NCI-H2196 (cell line): ENCODE measurements around the gene ZKSCAN2.

ENCODE experiments used
- DNase-seq: peaks from one replicate; lab custom pipeline; 2025; ENCODE audit not compliant: unreplicated experiment; lab: John Stamatoyannopoulos, UW

Gene ZKSCAN2

DNA sequence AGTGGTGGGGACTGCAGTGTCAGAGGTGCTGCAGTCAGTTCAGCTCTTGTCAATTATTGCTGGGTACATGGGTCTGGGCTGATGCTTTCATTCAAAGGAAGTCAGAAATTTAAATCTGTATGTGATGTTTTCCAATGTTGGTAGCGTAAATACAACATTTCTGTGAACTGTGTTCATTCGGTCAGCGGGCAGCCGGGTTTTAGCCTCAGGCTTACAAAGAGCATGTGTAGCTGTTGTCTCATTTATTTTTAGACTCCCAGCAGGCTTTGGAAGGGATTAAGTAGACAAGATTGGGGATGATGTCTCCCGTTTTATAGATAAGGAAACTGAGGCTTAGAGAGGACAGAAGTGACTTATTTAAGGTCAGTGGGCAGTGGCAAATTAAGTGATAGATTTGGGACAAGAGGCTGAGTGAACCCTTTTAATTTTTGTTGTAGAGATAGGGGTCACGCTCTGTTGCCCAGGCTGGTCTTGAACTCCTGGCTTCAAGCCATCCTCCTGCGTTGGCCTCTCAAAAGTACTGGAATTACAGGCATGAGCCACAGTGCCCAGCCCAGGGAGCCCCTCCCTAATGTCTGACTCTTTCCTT, 32.8 kb downstream of the ZKSCAN2 start:
- no peak for DNase-seq

DNA sequence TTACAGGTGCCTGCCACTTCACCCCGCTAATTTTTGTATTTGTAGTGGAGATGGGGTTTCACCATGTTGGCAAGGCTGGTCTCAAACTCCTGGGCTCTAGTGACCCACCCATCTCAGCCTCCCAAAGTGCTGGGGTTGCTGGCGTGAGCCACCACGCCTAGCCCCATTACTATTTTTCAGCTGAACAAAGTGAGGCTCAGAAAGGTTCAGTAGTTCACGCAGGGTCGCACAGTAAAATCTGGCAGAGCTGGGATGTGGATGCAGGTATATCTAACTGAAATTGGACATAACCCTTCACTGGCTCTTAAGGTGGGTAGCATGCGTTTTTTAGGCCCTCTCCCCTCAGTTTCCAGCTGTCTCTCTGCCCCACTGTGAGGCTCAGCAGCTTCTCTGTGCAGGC, 33.7 kb downstream of the ZKSCAN2 start:
- DNase-seq = no peak

DNA sequence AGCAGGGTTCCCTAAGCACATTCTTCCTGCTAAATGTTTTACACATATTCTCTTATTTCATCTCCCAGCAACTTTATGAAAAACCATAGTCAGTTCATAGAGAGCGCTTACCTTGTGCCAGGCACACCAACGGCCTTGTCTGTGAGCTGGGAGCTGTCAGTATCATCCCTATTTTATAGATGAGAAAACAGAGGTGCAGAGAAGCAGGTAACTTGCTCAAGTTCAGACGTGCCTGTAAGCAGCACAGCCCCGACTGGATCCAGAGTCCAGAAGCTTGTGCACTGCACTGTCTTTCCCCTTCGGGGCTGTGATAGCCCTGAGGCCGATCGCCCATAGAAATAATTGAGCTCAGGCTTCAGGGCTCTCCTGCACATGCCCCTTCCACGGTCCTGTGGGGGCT, 34.7 kb downstream of the ZKSCAN2 start:
- DNase-seq = no peak

DNA sequence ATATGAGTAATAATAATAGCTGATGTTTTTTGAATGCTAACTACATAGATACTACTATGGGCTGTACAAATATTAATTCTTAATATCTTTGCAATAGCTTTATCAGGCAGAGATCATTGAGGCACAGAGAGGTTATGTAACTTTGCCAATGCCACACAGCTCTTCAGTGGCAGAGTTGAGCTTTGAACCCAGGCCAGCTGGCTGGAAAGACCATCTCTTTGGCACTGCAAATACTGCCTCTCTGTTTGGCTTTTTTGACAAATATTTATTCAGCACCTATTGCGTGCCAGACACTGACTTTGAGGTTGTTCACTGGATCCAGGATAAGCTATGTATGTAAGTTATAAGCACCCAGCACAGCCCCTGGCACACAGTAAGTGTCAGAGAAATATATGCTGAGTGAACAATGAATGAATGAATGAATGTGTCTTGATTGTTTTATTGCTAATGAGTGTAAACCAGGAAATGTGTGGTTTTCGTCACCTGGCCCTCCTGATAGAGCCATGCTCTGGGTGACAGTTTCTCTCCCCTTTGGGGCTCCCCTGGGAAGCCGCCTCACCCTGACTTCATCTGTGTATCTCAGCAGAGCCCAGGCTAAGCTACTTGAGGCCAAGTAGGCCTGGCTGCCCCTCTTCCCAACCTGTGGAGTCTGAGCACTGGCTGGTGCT, 38.4 kb downstream of the ZKSCAN2 start:
- DNase-seq = no peak

DNA sequence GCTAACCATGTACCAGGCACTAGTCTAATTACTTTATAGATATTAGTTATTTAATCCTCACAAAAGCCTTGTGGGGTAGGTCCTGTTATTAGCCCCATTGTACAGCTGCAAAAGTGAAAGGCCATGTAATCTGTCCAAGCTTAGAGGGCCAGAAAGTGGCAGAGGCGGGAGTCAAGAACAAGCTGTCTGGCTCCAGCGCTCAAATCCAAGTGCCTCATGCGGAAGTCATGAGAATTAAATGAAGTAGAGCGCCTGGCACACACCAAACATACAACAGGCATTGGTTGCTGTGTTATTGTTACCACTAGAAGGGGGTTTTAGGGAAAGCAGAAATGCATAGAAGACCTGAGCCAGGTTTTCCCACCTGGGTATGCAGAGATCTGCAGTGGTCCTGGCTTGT, 39.7 kb downstream of the ZKSCAN2 start:
- no peak for DNase-seq

DNA sequence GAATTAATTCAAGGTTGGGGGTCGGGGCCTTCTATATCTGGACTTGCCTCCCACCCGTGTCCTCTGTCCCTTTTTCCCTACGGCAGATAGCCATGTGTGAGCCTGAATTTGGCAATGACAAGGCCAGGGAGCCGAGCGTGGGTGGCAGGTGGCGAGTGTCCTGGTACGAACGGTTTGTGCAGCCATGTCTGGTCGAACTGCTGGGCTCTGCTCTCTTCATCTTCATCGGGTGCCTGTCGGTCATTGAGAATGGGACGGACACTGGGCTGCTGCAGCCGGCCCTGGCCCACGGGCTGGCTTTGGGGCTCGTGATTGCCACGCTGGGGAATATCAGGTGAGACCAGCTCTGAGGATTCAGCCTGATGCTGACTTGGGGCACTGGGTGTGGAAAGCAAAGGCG, 40.5 kb downstream of the ZKSCAN2 start:
- no peak for DNase-seq

DNA sequence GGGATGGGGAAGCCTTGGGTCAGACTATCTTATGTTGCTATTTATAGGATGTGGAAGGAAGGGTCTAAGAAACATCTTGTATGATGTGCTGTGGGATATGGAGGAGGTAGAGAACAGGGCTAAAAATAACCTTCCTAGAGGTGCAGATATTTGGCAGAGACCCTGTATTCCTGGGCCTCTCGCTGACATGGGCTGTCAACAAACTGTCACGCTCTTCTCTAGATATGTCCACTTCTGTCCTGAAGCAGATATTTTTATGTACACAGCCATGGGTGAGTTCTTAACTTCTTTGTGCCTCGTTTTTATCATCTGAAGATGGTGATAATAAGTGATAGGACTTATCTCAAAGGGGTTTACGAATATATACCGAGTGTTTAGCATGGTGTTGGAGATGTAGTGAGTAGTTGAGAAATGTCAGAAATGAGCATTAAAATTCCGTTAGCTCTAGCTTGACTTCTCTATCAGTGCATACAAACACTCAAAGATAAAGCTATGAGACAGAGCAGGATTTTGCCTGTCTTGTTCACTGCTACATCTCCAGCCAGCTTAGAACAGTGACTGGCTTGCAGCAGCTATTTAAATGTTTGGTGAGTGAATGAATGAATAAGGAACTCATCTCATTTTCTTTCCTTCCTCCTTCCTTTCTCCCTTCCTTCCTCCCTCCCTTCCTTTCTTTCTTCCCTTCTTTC, 43.8 kb downstream of the ZKSCAN2 start:
- no peak for DNase-seq

DNA sequence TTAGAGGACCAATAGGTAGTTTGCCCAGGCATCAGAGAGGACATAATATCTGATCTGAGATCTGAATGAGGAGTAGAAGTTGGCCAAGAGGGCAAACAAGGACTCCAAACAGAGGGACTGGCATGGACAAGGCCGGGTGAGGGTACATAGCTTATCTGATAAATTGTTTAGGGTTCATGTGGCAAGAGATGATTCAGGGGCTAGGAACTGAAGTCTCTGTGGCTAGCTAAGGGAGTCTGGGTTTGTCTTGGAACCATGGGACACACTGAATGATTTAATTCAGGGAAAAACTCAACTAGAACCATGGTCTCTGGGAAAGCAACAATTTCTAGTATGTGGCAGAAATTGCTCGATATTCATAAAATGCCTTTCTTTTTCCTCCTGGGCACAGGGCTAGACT, 45.0 kb downstream of the ZKSCAN2 start:
- DNase-seq = no peak

DNA sequence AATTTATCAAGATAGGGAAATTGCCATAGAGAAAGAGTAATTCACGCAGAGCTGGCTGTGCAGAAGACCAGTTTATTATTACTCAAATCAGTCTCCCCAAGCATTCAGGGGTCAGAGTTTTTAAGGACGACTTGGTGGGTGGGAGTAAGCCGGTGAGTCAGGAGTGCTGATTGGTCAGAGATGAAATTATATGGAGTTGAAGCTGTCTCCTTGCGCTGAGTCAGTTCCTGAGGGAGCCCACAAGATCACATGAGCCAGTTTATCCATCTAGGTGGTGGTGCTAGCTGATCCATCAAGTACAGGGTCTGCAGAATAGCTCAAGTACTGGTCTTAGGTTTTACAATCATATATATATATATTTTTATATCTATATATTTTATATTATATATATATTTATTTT, 46.9 kb downstream of the ZKSCAN2 start:
- no peak for DNase-seq

DNA sequence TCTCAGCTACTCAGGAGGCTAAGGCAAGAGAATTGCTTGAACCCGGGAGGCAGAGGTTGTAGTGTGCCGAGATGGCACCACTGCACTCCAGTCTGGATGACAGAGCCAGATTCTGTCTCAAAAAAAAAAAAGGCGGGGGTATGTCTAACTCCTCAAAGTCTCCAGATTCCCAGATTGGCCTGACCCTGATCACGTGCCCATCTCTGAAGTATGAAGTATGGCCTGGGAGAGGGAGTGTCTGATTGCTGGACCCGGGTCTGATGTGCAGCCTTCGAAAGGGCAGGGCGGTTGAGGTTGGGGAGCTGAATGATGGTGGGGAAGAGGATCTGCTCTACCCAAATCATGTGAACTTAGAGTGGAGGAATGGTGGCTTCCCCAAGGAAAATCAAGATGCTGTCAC, 58.2 kb downstream of the ZKSCAN2 start:
- DNase-seq = no peak

DNA sequence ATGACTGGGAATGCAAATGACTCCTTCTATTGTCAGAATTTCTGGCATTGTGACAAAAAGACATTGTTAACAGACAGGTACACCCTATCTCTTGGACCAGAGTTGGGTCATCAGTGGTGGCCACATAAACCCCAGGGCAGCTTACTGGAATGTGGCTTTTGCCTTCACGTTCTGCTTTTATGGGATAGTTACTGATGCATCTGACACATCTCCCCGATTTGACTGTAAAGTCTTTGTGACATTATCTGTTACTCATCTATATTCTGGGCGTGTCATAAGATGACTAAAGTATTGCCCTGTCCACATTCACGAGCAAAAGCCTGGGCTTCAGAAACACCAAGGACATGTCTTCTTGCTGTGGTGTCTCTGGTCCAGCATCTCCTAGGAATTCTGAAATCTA, 59.6 kb downstream of the ZKSCAN2 start:
- no peak for DNase-seq

DNA sequence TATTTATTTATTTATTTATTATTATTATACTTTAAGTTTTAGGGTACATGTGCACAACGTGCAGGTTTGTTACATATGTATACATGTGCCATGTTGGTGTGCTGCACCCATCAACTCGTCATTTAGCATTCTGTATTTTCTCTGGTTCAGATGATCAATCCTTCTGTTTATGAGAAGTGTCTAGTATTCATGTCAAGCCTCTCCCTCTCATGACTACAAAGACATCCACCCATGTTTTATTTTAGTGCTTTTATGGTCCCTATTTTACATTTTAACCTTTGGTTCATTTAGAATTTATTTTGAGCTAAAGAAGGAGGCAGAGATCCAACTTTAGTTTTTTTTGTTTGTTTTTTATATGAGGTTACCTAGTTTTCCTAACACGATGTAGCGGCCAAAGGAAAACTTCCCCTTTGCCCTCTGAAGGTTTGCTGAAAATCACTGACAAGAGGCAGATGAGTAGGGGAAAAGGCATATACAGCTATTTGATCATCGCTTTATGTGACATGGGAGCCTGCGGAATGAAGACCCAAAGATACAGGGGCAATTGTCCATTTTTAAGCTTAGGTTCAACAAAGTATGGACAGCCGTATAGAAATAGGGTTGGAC, 63.3 kb downstream of the ZKSCAN2 start:
- DNase-seq = no peak

DNA sequence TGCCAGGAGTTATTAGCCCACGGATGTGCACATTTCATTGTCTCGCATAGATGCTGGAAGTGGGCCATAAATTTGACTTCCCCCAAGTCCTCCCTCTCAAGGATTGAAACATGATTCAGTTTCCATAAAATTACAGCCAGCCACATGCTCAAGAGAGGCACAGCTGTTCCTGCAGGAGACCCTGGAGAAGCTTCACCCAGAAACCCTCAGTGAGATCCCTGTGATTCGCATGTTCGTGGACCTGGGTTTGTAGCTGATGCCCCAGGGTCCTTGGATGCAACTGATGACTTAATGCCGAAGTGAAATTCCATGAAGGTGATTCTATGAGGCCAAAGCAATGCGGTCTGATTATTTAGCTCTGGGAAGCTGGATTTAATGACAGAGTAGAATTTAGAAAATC, 65.5 kb downstream of the ZKSCAN2 start:
- DNase-seq = no peak

DNA sequence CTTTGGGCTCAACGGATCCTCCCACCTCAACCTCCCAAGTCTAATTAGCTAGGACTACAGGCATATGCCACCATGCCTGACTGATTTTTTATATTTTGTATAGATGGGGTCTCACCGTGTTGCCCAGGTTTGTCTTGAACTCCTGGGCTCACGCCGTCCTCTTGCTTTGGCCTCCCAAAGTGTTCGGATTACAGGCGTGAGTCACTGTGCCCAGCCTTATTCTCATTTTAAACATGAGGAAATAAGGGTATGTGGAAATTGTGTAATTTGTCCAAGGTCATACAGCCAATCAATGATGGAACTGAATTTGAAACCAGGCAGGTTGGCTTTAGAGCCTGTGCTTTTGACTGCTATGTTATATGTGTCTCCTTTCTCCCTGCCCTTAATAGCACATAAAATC, 68.3 kb downstream of the ZKSCAN2 start:
- no peak for DNase-seq

DNA sequence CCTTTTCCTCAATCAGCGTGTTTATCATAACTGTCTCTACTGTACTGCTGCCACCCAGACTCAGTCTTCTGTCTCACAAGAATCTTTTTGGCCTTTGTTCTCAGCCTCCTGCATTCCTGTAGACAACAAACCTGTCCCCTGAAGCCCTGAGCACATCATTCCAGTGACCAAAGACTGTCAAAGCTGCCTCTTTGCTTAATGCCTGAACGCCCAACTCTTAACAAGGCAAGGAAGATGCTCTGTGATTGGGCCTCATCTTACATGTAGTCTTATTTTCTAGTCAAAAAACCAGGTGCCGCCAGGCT, 70.2 kb downstream of the ZKSCAN2 start:
- DNase-seq = no peak
